Middle frontal gyrus (tissue), 1 donor: ENCODE results near the gene MAPK7.

Experiments used
- DNase-seq: peaks from one replicate; pipeline ENCODE4 v3.0.0-alpha.2; 2015; ENCODE audit warnings: low spot score; ENCODE audit errors: extremely low spot score

The MAPK7 gene

DNA sequence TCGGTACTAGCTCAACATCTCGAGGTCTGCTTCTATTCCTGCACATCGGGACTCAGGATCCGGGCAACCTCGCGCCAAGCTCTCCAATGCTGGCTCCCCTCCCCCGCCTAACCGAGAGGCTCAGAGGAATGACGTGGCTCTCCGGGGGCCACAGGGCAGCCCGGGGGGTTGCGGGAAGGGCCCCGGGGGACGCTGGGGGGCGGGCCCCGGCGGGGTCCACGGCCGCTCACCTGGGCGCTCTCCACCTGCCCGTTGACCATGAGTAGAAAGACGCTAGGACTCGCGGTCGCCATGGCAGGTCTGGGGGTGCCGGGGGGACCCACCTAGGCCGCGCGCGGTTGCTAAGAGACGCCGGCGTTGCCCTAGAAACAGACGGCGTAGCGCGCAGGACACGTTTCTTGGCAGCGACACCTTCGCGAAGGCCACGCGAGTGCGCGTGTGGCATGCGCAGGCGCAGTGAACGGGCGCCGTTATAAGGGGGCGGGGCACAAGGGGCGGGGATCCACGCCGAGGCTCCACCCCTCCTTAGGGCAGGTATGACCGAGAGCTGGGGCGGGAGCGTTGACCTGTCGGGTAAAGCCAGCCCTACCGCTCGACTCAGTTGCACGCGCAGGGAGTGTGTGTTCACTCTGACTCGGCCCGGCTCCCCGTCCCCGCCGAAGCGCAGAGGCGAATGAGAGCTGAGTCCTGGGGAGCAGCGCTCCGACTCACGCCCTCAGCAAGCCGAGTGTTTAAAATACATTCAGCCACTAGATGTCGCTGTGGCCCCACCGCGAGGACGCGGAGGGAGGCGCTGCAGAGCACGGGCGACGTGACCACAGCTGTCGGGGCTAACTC is 15.8 kb upstream of the MAPK7 start, which contains the start of gene B9D1:
Gene B9D1 (minus strand): TSS at position 447 of the 837 bp plus-strand sequence. CDS start 154 bp downstream, at position 293.
- peak; percentile 89 for DNase-seq

DNA sequence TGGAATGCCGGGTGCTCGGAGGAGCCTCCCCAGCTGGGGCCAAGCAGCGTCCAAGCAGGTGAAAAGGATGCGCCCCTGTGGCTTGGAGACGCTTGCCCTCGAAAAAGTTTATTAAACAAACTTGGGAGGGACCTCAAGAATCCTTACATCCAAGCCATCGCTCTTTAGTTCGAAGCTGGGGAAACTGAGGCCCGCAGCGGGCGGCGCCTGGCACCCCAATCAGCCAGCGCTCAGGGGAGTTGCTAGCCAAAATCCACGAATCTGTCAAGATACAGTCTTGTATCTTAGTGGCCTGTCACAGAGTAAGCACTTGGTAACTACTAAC is 15.2 kb upstream of the MAPK7 start:
- no peak for DNase-seq

DNA sequence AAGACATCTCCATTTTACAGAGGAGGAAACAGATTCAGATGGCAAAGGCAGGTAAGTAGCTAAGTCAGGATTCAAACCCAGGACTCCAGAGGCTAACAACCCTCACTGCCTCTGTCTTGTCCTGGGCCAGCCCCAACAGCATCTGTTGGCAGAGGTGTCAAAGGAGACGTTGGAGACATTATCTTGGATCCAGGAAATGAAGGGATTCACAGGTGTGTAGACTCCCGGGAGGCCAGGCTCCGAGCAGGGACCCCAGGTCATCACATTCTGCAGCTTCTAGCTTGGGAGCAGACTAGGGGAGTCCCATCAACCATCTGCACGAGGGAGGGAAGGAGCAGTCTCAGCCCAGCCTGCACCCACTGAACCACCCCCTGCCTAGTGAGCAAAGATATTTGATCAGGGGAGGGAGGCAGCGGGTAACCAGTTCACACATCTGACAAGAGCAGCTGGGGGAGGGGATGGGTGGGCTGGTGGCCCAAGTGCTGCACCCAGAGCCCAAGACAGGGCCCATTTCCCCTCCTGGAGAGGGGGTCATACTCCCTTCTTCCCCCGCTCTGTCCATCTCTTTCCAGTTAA is 14.8 kb upstream of the MAPK7 start:
- DNase-seq = no peak

DNA sequence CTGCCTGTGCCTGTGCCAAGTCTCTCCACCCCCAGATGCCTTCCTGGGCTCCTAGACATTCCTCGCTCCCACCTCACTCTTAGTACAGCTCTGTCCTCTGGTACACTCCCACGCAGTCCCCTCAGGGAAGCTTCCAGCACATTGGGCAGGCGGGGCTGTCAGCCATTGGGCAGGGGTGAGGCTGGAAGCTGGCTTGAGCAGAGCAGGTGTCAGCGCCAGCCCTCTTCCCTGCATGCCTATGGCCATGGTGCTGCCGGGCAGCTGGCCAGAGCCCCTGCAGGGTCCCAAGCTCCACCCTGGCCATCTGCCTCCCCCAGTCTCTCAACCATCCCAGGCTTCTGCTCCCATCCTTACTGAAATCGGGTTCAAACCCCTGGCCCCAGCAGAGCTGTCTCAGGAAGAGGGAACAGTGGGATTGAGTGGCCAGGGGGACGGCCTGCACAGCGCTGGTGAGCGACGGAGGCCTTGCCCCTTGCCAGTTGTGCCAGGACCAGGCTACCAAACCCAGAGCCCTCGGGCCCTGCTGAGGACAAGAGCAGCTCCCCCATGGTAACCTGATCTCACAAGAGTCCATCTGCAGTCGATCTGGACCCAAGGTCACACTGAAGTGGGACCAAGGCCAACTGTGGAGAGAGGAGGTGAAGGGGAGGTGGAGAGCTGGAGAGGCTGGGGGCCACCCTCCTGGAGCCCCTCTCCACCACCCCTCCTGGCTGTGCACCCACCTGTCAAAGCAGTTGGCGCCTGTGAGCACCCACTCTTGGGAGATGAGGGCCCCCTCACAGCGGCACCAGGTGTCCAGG is 13.4 kb upstream of the MAPK7 start:
- peak; percentile 58 for DNase-seq

DNA sequence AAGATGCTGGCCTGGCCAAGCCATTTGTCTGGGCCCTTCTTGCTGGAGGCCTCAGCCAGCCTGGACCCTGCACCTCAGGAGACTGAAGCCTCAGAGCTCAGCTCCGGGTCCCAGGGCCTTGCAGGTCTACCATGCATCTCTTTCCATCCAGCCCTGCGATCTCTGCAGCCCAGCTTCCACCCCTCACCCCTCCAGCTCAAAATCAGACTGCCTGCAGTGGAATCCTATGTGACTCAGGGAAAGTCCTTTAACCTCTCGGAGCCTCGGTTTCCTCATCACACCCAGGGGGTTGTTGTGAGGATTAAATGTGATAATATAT is 12.8 kb upstream of the MAPK7 start:
- DNase-seq = no peak

DNA sequence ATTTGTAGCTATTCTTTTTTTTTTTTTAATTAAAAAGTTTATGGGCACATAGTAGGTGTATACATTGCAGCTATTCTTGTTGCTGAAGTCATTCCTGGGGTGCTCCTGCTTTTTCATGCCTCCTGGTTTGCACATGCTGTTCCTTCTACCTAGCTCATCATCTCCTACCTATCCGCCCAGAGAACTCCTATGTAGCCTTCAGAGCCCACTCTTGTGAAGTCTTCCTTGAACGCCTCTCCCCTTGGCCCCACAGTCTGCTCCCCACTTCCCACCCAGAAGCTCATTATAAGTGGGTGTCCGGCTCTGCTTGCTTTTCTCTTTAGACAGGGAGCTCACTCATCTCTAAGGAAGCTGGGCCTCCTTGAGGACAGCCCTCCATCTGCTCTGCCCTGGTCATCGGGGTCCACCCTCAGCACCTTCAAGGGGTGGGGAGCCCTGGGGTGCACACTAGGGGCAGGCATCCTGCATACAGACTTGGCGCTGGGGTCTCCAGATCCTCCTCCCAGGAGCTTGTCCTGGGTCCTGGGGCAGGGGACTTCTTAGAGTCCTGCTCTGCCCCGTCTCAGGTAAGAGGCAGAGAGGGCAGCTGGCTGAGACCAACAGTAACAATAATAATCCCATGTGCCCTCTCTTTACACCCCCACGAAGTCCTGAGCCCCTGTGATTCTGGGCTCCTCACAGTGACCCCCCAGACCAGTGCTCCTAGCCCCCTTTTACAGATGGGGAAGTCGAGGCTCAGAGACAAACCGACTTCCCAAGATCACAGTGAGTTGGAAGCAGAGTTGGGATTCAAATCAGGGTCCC is 12.3 kb upstream of the MAPK7 start:
- DNase-seq = no peak

DNA sequence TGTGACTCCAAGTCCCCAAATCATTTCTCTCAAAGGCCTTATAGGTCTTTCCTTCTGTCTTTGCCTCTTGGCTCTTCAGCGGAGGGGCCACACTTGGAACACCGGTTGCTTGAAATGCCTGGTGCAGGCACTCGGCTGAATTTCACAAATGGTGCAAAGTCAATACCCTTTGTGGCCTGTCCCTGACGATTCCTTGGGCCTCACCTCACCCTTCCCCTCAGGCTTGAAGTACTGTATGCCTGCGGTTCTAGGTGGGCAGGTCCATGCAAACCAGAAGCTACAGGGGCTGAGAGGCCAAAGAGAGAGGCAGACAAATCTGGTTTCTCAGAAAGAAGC is 11.7 kb upstream of the MAPK7 start:
- no peak for DNase-seq

DNA sequence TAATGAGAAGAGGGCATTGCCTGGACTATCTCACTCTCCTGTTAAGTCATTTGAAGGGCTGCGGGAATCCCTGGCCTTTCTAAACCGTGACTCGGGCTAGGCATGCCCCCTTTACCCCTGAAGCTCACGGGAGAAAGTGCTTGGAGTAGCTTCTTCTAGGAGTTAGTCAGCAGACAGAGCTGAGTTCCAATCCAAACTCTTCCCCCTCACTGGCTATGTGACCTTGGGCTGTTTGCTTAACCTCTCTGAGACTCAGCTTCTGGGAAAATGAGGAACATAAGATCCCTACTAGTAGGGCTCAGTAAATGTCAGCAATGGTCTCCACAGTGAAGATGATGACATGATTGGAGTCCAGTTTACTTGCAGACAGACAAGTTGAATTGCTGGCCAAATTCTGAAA is 10.1 kb upstream of the MAPK7 start:
- no peak for DNase-seq

DNA sequence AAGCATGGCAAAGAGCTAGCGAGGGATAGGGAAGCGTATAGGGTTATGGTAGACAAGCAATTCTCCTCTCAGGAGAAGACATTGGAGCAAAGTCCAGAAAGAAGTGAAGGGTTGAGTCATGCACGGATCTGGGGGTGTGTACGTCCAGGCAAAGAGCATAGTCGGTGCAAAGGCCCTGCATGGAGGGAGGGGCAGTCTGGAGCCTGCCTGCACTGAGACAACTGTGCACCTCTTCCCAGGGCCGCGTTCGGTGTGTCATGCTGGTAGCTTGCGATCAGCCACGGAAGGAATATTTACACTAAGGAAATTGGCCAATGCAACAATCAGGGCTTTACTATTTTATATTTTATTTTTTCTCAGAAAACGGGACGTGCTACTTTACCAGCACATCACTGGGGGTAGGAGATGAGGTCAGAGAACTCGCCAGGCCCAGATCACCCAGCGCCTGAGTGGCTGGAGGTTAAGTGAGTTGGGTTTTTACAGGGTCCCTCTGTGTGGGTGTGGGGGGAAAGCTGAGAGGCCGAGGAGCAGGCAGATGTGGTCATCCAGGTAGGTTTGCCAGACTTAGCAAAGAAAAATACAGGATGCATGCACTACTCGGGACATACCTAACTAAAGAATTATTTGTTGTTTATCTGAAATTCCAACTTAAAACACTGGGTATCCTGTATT is 9.1 kb upstream of the MAPK7 start:
- DNase-seq = no peak

DNA sequence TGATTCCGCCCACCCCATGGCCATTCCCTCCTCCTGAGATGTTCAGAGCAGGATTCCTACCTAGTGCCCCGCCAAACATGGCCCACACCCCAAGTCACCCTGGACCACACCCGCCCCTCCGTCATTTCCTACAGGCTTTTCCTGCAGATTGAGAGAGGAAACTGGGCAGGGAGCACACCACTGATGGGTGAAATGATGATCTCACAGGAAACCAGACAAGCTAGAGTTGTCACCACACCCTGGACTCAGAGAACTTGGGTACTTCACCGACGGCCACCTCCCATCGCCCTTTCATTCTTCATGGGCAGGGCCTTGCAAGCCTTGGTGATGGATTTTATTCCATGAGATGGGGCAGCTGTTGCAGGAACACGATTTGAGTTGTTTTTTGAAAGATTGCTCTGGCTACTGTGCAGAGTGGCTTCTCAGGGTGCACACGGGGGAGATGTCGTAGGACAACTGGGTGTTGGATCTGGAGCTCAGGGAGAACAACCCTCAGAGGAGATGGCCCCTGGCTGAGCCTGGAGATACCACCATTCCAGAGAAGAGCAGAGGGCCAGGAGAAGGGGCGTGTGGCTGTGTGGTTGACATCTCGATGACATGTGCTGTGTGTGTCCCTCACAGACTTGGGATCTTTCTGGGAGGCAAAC is 8.3 kb upstream of the MAPK7 start:
- DNase-seq = no peak

DNA sequence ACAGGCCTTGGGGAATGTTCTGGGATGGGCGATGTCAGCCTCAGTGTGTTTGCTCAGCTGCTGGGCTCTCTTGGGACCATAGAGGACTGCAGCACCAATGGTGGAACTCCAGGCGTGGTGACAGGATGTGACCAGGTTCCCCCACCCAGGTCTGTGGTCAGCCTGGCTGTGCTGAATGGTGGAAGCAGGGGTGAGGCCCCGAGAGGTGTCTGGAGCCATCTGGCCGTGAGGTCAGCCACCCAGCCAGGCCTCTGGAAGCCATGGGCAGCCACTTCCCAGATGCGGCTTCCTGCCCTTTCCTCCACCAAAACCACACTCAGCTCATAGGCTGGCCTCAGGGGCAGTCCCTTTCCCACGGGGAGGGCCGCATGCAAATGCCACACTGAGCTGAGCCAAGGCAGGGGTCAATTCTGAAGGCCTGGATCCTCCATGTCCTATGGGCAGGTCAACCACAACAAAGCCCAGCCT is 7.8 kb upstream of the MAPK7 start:
- no peak for DNase-seq

DNA sequence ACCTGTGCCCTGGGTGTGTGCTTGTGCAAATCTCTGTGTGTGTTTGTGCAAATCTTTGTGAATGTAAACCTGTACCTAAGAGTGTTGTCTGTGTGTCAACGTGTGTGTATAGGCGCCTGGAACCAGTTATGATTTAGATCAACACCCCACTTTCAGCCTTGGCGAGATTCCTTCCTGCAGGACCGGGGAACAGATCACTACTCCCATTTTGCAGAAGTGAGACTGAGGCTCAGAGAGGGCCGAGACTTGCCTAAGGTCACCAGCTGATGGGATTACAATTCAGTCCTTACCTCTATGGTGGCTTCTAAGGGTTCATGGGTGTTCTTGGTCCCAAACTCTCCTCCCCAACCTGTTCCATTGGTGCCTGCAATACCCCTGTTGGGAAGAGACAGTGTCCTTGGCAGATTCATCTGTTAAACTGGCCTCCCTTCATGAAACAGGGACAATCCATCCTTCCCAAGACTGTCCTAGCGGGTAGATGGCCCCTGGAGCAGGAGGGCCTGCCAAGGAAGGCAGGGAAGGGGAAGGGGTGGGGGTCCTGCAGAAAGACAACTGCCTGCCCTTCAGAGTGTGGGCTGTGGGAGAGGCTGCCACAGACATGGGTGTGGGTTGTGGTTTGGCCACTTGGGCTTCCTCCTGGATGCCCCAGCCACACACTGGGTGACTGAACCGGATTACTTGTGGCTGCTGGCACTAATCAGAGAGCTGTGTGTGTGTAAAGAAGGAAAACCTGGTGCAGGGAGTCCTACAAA is 6.9 kb upstream of the MAPK7 start:
- no peak for DNase-seq

DNA sequence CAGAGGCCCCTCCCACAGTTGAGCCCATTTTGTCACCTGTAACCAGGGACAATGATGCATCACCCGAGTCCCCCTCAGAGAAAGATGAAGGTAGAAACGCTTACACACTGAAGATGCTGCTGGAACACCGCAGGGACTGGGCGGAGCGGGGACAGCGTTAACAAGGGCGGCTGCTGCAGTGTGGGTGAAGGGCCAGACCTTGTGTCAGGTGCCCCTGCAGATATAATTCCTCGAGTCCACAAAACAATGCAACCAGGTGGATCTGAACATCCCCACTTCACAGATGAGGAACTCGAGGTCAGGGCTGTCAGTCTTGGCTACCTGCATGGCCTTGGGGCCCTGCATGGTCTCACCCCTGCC is 6.3 kb upstream of the MAPK7 start:
- DNase-seq = no peak

DNA sequence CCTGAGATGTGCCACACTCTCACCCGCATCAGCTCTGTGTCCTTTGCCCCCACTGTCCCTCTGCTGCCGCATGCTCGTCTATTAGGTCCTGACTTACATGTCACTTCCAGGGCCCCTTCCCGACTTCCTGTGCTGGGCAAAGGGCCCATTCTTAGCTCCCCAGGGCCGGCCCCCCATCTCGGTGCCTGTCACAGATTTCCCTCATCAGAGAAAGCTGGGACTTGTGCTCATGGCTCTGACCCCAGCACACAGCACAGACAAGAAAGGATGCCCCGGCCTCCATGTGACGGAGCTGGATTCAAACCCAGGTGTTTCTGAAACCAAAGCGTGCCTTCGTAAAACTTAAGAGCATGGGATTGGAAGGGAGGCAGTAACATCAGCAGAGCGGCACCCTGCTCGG is 5.9 kb upstream of the MAPK7 start:
- no peak for DNase-seq

DNA sequence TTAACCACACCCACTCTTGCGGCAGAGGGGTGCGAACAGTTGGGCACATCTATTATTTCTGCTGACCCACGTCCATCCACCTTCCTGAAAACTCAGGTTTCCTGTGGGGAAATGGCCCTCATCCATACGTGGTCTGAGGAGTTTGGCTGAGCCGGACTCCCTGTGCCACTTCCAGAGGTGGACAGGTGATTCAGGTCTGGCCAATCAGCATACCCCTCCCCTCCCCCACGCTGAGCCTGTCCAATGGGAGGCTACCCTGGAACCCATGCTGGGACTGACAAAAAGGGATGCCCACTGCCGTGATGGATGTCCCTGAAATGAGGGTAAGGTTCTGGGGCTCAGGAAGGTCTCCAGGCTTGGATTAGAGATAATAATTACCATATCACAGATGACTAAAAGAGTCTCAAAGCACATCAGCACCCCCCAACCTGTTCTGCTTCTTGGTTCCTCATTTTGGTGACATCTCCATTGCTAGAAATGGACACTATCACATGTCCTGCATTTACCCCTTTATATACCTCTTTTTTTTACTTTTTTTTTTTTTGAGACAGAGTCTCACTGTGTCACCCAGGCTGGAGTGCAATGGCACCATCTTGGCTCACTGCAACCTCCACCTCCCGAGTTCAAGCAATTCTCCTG is 5.3 kb upstream of the MAPK7 start:
- no peak for DNase-seq

DNA sequence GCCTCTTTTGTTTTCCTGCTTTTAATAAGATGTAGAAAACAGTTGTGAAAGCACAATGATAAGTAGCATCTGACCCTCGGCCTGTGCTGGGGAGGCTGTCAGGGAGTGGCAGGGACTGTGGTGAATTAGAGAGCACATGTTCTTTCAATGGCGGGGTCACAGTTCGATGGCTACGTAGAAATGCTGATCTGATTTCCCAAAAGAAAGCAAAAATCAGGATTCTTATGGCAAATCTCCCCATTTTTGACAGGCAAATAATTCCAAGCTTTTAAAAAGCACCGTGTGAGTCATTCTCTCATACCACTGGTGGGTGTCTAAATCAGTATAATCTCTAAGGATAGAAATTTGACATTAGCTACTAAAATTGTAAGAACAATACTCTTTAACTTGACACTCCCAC is 4.2 kb upstream of the MAPK7 start:
- DNase-seq = no peak

DNA sequence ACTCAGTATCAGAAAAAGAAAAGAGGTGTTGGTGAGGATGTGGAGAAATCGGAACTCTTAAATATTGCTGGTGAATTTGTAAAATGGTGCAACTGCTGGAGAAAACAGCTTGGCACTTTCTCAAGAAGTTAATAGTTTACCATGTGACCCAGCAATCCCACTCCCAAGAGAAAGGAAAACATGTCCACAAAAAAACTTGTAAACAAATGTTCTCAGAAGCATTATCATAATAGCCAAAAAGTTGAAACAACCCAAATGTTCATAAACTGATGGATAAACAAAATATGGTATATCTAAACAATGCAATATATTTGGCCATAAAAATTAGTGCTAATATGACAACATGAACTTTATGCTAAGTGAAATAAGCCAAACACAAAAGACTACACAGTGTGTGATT is 2.6 kb upstream of the MAPK7 start:
- no peak for DNase-seq

DNA sequence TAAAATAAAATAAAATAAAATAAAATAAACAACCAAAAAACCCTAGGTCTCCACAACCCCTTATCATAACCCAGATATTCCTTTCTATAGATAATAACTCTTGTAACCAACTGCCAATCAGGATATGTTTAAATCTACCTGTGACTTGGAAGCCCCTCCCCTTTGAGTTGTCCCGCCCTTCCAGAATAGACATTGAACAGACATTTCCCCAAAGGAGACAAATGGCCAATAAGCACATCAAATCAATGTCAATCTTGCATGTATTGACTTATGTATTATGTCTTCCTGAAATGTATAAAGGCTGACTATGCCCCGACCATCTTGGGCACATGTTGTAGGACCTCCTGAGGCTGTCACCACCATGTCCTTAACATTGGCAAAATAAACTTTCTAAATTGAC is 1.5 kb upstream of the MAPK7 start:
- no peak for DNase-seq

DNA sequence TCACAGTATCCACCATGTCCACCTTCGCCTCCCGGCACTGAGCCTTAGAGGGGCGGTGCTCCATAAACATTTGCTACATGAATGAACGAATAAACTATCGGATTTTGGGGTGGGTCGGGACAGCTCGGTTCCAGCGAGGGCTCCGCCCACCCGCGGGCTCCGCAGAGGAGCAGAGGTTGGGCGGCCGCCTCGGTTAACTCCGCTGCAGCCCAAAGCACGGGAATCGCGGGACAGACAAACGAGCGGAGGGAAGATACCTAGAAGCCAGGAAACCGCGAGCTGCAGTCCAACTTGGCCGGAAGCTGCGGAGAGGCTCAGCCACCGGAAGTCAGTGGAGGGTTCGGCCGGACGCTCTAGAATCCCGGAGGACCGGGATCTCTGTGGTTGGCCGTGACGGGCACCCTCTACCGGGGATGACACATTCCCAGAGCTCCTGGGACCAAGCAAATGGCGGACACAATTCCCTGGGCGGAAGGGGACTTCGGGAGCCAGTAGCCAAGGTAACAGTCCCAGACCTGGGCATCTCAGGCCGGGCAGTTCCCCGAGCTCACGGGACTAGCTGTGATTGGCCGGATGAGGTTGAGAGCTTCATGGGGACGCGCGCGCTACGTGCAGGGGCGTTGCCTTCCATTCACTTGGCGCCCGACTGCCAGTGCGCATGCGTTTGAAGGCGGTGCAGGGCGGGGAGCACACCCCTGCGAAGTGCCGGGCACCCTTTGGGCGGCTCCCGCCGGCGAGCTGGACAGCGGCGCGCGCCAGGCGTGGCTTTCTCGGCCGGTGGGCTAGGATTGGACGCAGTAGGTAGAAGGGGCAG is 489 bp upstream of the MAPK7 start:
- DNase-seq = peak; percentile 97
